Measurements from ENCODE around the gene CLSTN2. TPM values are rescaled to one million over a fixed set of nuclear protein-coding genes. Genes with fewer than 3 reads are reported as not detected.

The CLSTN2 gene
- total RNA-seq, 1 experiment from 2014 or later = 0.68 TPM

- no peak overlapping the region for H3K9ac ChIP-seq (ENCODE audit: extremely low read depth, insufficient read length, low read length)
Observed at GRCh38 chr3:140586311-140586710, 651.3 kb downstream of the CLSTN2 start.

More at GRCh38 chr3:140586311-140586710, 651.3 kb downstream of the CLSTN2 start:
- H3K18ac ChIP-seq (ENCODE audit: insufficient read length, low read depth, low read length) = no peak overlapping the region
- TF ChIP-seq CTCF (conservative IDR thresholded peaks at IDR 0.05) = no peak
- no peak for DNase-seq
- no peak overlapping the region for H3K27ac ChIP-seq (ENCODE audit: insufficient read length, low read depth, low read length)
- H3K27ac Mint-ChIP-seq = no peak overlapping the region
- H4K8ac ChIP-seq (replicated peaks; ENCODE audit: insufficient read length, low read depth, low read length) = no peak overlapping the region
- H3K79me2 ChIP-seq (ENCODE audit: insufficient read depth, low read length) = no peaks in the 10 kb centered on the region
- H3K27me3 ChIP-seq (ENCODE audit: insufficient read depth, low read length) = no peaks in the 10 kb centered on the region
- H2BK120ac ChIP-seq (ENCODE audit: low read depth, low read length, poor library complexity, severe bottlenecking) = no peak overlapping the region
- no peak overlapping the region for H3K56ac ChIP-seq (ENCODE audit: insufficient read length, low read depth, low read length)
- no peak overlapping the region for H3K4me3 Mint-ChIP-seq
- H3K9me3 ChIP-seq (ENCODE audit: control insufficient read depth, low read depth, low read length) = no peaks in the 10 kb centered on the region
- no peak overlapping the region for H3K4me2 ChIP-seq (ENCODE audit: insufficient read depth, insufficient read length, low read length)
- H3T11ph ChIP-seq (ENCODE audit: low read length) = no peak overlapping the region
- no peak overlapping the region for H3K23ac ChIP-seq (ENCODE audit: insufficient read length, low read depth, low read length)
- H2AFZ ChIP-seq (ENCODE audit: low read length) = no peak overlapping the region
- no peak overlapping the region for H3K4ac ChIP-seq (ENCODE audit: low read depth, low read length)
- H2BK12ac ChIP-seq (ENCODE audit: insufficient read length, low read depth, low read length) = no peak overlapping the region
- no peaks in the 10 kb centered on the region for H3K23me2 ChIP-seq (ENCODE audit: insufficient read length, low read depth, low read length, poor library complexity, severe bottlenecking)
- no peak overlapping the region for H2AK5ac ChIP-seq (ENCODE audit: insufficient read length, low read length)
- no peaks in the 10 kb centered on the region for H3K27me3 Mint-ChIP-seq (ENCODE audit: low read depth)
- no peaks in the 10 kb centered on the region; the same call in 1 of the 2 replicates for H3K4me1 ChIP-seq (ENCODE audit: insufficient read depth, low read length)
- no peak overlapping the region for H2BK5ac ChIP-seq (ENCODE audit: insufficient read length, low read length)
- no peaks in the 10 kb centered on the region for H3K79me1 ChIP-seq (ENCODE audit: insufficient read depth, low read depth, low read length, poor library complexity, severe bottlenecking)
- H2BK20ac ChIP-seq (ENCODE audit: low read depth, low read length, poor library complexity, severe bottlenecking) = no peak overlapping the region
- no peak overlapping the region for H4K5ac ChIP-seq (ENCODE audit: insufficient read length, low read depth, low read length)
- H3K9me3 Mint-ChIP-seq = no peaks in the 10 kb centered on the region; a peak in 1 of 5 replicates
- H2BK15ac ChIP-seq (ENCODE audit: low read depth, low read length) = no peak overlapping the region
- H3K14ac ChIP-seq (ENCODE audit: insufficient read depth, low read length) = no peak overlapping the region
- no peaks in the 10 kb centered on the region for H4K20me1 ChIP-seq (ENCODE audit: control insufficient read depth, insufficient read depth, insufficient read length)
- WGBS (ENCODE audit: extremely low coverage, insufficient read length, low lambda C conversion rate) = no CpG with 5 or more reads among the region's 4 CpGs
- H4K91ac ChIP-seq (ENCODE audit: insufficient read length, low read depth, low read length) = no peak overlapping the region
- peaks cover 11 to 14% of the 10 kb centered on the region in 2 experiments for H3K4me1 Mint-ChIP-seq
- no peaks in the 10 kb centered on the region; a peak in 3 of 7 replicates for H3K36me3 Mint-ChIP-seq (ENCODE audit: insufficient read depth in 1 of 3, low read depth in 3 of 3)

All from H9 (cell line).